Measurements from ENCODE around the gene KRI1.

The KRI1 gene

DNA sequence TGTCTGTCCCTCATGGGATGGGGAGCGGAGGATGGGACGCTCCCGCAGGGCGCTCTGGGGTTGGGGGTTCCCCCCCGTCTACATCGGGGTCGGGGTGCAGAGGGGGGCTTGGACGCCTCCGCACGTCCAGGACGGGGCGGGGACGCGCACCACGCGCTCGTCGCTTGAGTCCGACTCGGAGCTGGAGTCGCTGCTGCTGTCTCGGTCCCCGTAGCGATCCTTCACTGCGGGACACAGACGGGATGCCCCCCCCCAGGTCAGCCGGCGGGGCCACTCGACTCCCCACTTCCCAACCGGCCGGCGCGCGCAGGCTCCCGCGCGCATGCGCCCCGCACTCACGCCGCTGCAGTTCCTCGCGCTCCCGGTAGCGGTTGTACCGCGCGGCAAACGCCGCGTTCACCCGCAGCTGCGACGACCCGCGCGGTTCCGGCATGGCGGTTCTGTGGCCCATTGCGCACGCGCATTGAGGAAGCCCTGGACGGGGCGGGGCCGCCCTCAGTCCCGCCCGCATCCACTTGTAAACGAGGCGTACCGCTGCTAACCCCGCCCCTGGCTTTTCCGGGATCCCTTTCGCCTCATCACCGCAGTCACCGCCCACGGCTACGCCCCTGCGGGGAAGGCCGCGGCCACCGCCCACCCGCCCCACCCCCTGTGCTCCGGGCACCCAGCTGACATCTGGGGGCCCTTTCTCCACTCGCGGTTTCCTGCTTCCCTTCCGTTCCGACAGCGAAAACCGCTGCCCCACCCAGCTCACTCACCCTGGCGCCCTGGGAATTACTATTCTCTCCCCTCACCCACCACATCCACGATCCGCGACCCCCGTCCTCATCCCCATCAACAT lies at the start of gene KRI1:
Gene KRI1, minus strand, starts transcription at position 444 of the 841 bp plus-strand sequence. Its CDS starts 11 bp downstream, at position 433.
- DNase-seq (ENCODE audit: low read depth in 2 of 2): peak; percentile 98 to 99
- TF ChIP-seq, protein P1, sequence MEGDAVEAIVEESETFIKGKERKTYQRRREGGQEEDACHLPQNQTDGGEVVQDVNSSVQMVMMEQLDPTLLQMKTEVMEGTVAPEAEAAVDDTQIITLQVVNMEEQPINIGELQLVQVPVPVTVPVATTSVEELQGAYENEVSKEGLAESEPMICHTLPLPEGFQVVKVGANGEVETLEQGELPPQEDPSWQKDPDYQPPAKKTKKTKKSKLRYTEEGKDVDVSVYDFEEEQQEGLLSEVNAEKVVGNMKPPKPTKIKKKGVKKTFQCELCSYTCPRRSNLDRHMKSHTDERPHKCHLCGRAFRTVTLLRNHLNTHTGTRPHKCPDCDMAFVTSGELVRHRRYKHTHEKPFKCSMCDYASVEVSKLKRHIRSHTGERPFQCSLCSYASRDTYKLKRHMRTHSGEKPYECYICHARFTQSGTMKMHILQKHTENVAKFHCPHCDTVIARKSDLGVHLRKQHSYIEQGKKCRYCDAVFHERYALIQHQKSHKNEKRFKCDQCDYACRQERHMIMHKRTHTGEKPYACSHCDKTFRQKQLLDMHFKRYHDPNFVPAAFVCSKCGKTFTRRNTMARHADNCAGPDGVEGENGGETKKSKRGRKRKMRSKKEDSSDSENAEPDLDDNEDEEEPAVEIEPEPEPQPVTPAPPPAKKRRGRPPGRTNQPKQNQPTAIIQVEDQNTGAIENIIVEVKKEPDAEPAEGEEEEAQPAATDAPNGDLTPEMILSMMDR (IDR thresholded peaks at IDR 0.05; ENCODE audit: low read depth, low read length): no peak
- H3K4me3 ChIP-seq (replicated peaks in 1 of 2; ENCODE audit: low read depth in 2 of 2, low read length in 2 of 2): peak within 1 kb of the TSS; percentile 94 to 99

DNA sequence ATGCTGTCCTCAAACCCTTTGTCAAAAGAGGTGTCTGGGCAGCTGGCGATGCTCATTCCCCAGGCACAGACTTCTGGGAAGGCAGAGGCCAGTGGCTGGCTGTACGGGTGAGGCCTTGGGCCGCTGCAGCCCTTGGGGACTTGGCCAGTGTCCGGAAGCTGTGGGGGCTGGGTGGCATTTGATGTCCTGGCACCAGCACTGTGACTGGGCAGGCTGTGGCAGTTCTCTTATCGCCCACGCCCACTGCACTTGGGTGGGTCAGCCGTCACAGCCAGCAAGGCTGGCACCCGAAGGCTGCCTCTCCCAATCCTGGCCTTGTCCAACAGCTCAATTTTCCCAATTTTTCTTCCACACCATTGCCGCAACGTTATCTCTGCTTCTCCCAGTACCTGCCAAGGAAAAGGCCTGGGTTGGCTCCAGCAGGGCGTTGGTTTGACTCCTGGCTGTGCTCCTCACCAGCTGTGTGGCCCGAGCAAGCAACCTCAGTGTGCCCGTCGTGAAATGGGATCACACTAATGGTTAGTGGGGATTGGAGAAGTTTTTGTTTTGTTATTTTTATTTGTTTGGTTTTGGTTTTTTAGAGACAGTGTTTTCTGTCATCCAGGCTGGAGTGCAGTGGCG lies 46.8 kb upstream of the KRI1 start:
- no peak overlapping the region for H3K4me3 ChIP-seq (replicated peaks in 1 of 2; ENCODE audit: low read depth in 2 of 2, low read length in 2 of 2)
- TF ChIP-seq, protein P1 (IDR thresholded peaks at IDR 0.05; ENCODE audit: low read depth, low read length): no peak
- peak in 1 of 2 donors; percentile 36 for DNase-seq (ENCODE audit: low read depth in 2 of 2)

DNA sequence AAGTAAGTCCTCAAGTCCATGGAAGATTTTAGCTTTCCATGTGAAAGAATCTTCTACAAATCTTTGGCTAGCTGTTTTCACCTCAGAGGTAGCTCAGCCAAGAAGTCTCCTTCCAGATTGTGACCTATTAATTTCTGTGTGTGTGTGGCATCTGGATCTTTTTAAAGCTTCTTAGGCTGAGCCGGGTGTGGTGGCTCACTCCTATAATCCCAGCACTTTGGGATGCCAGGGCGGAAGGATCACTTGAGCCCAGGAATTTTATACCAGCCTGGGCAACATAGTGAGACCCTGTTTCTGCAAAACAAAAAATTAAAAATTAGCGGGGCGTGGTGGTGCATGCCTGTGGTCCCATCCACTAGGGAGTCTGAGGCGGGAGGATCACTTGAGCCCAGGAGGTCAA lies 46.1 kb upstream of the KRI1 start:
- DNase-seq (ENCODE audit: low read depth in 2 of 2): no peak
- TF ChIP-seq, protein P1 (IDR thresholded peaks at IDR 0.05; ENCODE audit: low read depth, low read length): no peak
- no peak overlapping the region for H3K4me3 ChIP-seq (replicated peaks in 1 of 2; ENCODE audit: low read depth in 2 of 2, low read length in 2 of 2)

DNA sequence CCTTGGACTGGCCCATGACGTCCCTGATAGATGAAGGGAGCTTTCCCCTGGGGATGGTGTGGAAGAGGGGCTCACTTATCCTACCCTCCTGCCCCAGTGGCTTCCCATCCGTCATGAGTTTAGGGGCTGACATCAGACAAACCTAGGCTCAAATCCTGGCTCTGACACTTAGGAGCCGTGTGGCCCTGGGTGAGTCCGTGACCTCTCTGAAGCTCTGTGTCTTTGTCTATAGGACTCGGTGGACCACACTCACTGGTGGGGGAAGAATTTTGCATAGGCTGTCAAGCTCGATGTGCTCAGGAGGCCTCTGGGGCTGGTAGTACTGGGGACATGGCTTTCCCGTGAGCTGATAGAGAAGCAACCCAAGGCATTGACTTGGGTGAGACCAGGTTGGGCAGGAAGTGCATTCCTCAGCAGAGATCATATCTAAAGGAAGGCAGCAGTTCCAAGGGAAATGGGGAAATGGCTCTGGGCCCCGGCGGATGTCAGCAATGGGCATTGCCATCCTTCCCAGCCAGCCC lies 38.7 kb upstream of the KRI1 start:
- H3K4me3 ChIP-seq (replicated peaks in 1 of 2; ENCODE audit: low read depth in 2 of 2, low read length in 2 of 2): no peak overlapping the region
- TF ChIP-seq, protein P1 (IDR thresholded peaks at IDR 0.05; ENCODE audit: low read depth, low read length): no peak
- no peak for DNase-seq (ENCODE audit: low read depth in 2 of 2)

DNA sequence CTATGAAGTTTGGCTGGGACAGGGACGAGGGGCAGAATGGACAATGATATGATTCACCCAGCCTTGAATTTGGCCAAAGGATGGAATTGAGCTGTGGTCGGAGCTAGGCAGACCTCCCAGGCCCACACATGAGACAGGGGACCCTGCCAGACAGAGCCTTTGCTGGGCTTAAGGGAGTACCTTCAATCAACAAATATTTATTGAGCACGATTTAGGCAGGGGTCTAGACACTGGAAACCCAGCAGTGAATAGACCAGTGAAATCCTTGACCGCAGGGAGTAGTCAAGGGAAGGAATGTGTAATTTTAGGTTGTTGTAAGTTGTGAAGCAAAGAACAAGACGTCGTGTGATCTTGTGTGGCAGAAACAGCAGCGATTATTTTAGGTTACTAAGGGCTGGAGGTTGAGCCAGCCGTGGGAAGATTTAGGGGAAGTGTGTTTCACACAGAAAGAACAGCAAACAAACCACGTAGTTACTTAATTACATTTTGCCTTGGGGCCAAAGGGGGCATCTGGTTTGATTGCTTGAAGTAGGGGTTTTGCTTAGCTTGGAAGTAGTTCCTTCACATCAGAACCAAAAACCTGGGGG lies 38.2 kb upstream of the KRI1 start:
- peak; percentile 20 to 38 for DNase-seq (ENCODE audit: low read depth in 2 of 2)
- TF ChIP-seq, protein P1 (IDR thresholded peaks at IDR 0.05; ENCODE audit: low read depth, low read length): no peak
- peak overlapping the region; percentile 96 to 99 for H3K4me3 ChIP-seq (replicated peaks in 1 of 2; ENCODE audit: low read depth in 2 of 2, low read length in 2 of 2)

DNA sequence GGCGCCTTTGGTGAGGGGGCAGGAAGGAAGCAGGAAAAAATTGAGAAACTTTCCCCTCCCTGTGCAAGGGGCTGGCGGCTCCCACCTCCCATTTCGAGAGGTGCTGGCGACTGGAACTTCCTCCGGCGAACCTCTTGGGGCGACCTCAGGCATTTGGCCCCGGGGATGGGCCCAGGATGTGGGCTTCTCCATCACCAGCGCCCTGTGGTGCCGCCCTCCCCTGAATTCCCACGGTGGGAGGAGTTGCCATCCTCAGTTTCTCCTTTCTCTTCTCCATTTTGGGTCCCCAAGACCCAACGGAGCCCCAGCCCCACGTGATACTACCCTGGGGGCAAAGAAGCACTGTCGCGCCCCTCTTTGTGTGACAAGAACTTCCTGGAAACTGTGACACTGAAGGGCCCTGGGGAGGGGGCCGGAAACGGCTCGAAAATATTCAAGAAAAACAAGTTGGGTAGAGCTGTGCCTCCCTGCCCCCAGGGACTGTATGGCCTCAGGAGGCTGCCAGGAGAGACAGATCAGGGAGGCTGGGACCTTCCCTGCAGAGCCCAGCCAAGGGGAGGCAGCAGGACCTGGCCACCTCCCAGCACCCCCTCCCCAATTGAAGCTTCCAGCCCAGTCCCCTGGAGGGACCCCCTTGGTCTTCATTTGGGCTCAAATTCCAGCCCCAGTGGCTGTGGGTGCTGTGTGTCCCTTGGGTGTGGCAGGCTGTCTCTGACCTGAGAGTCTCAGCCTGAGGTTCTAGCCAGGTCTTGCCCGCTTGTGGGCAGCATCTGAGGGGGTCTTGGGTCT lies 37.5 kb upstream of the KRI1 start:
- peak overlapping the region; percentile 96 to 99 for H3K4me3 ChIP-seq (replicated peaks in 1 of 2; ENCODE audit: low read depth in 2 of 2, low read length in 2 of 2)
- DNase-seq (ENCODE audit: low read depth in 2 of 2): peak; percentile 12 to 21
- TF ChIP-seq, protein P1 (IDR thresholded peaks at IDR 0.05; ENCODE audit: low read depth, low read length): no peak

Data from cardiac fibroblast (primary cell).